ENCODE results near the gene CUX1.

The CUX1 gene

GRCh38 chr7:102068846-102069245 is 251.4 kb downstream of the CUX1 start:
- H3K4me3 ChIP-seq (ENCODE audit: control insufficient read depth, low read depth, low read length): no peak overlapping the region
- DNase-seq (ENCODE audit: low read depth): no peak
- TF ChIP-seq CTCF (IDR thresholded peaks at IDR 0.05; ENCODE audit: control insufficient read depth, insufficient read depth, low read depth, low read length, missing control alignments): no peak

- no peak overlapping the region for H3K4me3 ChIP-seq (ENCODE audit: control insufficient read depth, low read depth, low read length)
- no peak for TF ChIP-seq CTCF (IDR thresholded peaks at IDR 0.05; ENCODE audit: control insufficient read depth, insufficient read depth, low read depth, low read length, missing control alignments)
- DNase-seq (ENCODE audit: low read depth): no peak
These were observed 252.7 kb downstream of the CUX1 start for GRCh38 chr7:102069931-102070629.

- no peak for TF ChIP-seq CTCF (IDR thresholded peaks at IDR 0.05; ENCODE audit: control insufficient read depth, insufficient read depth, low read depth, low read length, missing control alignments)
- DNase-seq (ENCODE audit: low read depth): no peak
These were observed 254.6 kb downstream of the CUX1 start for GRCh38 chr7:102072003-102072402.

GRCh38 chr7:102072636-102073209 is 255.3 kb downstream of the CUX1 start:
- DNase-seq (ENCODE audit: low read depth): no peak
- H3K4me3 ChIP-seq (ENCODE audit: control insufficient read depth, low read depth, low read length): no peak overlapping the region
- TF ChIP-seq CTCF (IDR thresholded peaks at IDR 0.05; ENCODE audit: control insufficient read depth, insufficient read depth, low read depth, low read length, missing control alignments): no peak

More at GRCh38 chr7:102072003-102072402, 254.6 kb downstream of the CUX1 start:
- no peak overlapping the region for H3K4me3 ChIP-seq (ENCODE audit: control insufficient read depth, low read depth, low read length)

GRCh38 chr7:102073931-102074880 is 256.8 kb downstream of the CUX1 start:
- no peak for TF ChIP-seq CTCF (IDR thresholded peaks at IDR 0.05; ENCODE audit: control insufficient read depth, insufficient read depth, low read depth, low read length, missing control alignments)
- no peak overlapping the region for H3K4me3 ChIP-seq (ENCODE audit: control insufficient read depth, low read depth, low read length)

GRCh38 chr7:102075126-102075525 is 257.7 kb downstream of the CUX1 start:
- H3K4me3 ChIP-seq (ENCODE audit: control insufficient read depth, low read depth, low read length): no peak overlapping the region
- DNase-seq (ENCODE audit: low read depth): no peak
- TF ChIP-seq CTCF (IDR thresholded peaks at IDR 0.05; ENCODE audit: control insufficient read depth, insufficient read depth, low read depth, low read length, missing control alignments): no peak

More at GRCh38 chr7:102073931-102074880, 256.8 kb downstream of the CUX1 start:
- DNase-seq (ENCODE audit: low read depth): no peak
